Measurements from ENCODE around the gene GNG4. TPM values are rescaled to one million over a fixed set of nuclear protein-coding genes. Genes with fewer than 3 reads are reported as not detected.
"Not testable (repeated sequence)": the region's sequence is repeated elsewhere in the genome, so short reads cannot be mapped to it uniquely, and the experiment has no call there.

The GNG4 gene
- total RNA-seq, 1 donor from 2014 or later = 0.64 TPM

GRCh38 chr1:235546369-235547155 is 103.0 kb downstream of the GNG4 start:
- DNase-seq (ENCODE audit: low spot score) = not testable (repeated sequence)

- DNase-seq (ENCODE audit: low spot score) = no peak
Observed at GRCh38 chr1:235545292-235545930, 104.2 kb downstream of the GNG4 start.

GRCh38 chr1:235542845-235543244 is 106.7 kb downstream of the GNG4 start:
- not testable (repeated sequence) for DNase-seq (ENCODE audit: low spot score)

GRCh38 chr1:235533476-235534168 is 116.0 kb downstream of the GNG4 start:
- no peak for DNase-seq (ENCODE audit: low spot score)

- DNase-seq (ENCODE audit: low spot score) = no peak
Observed at GRCh38 chr1:235532360-235532759, 117.2 kb downstream of the GNG4 start.

- DNase-seq (ENCODE audit: low spot score) = no peak
Observed at GRCh38 chr1:235527196-235527814, 122.3 kb downstream of the GNG4 start.

GRCh38 chr1:235525314-235525713 is 124.3 kb downstream of the GNG4 start:
- no peak for DNase-seq (ENCODE audit: low spot score)

- DNase-seq (ENCODE audit: low spot score) = no peak
Observed at GRCh38 chr1:235516862-235517446, 132.6 kb downstream of the GNG4 start.

GRCh38 chr1:235515844-235516512 is 133.6 kb downstream of the GNG4 start:
- no peak for DNase-seq (ENCODE audit: low spot score)

- DNase-seq (ENCODE audit: low spot score) = no peak
Observed at GRCh38 chr1:235513495-235514366, 135.9 kb downstream of the GNG4 start.

GRCh38 chr1:235511470-235512240 is 137.9 kb downstream of the GNG4 start:
- DNase-seq (ENCODE audit: low spot score) = no peak

- no peak for DNase-seq (ENCODE audit: low spot score)
Observed at GRCh38 chr1:235510823-235511222, 138.8 kb downstream of the GNG4 start.

- DNase-seq (ENCODE audit: low spot score) = no peak
Observed at GRCh38 chr1:235507623-235508022, 142.0 kb downstream of the GNG4 start.

- DNase-seq (ENCODE audit: low spot score) = peak; percentile 100
Observed at GRCh38 chr1:235504494-235505222, 144.9 kb downstream of the GNG4 start.

GRCh38 chr1:235504122-235504493 is 145.5 kb downstream of the GNG4 start, which contains the start of gene B3GALNT2:
Gene B3GALNT2 (minus strand): TSS chr1:235504452. CDS start chr1:235504252, 200 bp downstream.
- no peak for DNase-seq (ENCODE audit: low spot score)

GRCh38 chr1:235503403-235504121 is 146.0 kb downstream of the GNG4 start:
- no peak for DNase-seq (ENCODE audit: low spot score)

GRCh38 chr1:235502601-235503402 is 146.8 kb downstream of the GNG4 start:
- no peak for DNase-seq (ENCODE audit: low spot score)
